ENCODE measurements around the gene RAD51B. TPM values are rescaled to one million over a fixed set of nuclear protein-coding genes. Genes with fewer than 3 reads are reported as not detected.

Gene RAD51B
- total RNA-seq, 4 donors from 2014 or later = 8.9 to 30.3 (median 10.4) TPM

DNA sequence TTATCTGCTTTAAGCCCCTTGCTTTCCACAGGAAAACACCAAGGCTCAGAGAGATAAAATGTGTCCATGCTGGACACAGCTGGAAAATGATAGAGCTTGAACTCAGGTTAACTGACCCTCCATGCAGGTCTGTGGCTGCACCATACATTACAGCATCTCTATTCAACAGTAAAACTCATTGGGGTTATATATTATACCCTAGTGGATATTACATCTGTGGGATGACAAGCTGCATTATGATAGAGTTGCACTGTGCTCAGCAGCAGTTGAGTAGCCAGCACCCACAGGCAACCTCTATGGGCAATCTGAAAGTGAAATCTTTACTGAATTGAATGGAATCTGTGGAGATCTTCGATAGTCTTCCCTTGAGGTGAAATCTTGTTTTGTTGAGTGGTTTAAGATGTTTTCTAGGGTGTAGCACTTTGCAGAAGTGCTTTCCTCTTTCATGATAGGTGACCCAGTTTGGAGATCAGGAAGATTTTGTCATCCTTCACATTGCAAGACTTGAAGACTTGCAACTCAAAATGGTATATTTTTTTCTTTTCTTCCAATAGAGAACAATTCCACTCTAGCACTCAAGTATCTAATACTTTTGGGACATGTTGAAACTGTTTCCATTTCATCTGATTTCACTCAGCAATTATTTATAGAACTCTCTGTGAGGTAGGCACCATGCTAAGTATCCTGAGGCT is 389.2 kb downstream of the RAD51B start:
- ATAC-seq (ENCODE audit: low FRiP score) (no peak), DNase-seq (ENCODE audit: low spot score) (no peak)
- TF ChIP-seq, protein P1, sequence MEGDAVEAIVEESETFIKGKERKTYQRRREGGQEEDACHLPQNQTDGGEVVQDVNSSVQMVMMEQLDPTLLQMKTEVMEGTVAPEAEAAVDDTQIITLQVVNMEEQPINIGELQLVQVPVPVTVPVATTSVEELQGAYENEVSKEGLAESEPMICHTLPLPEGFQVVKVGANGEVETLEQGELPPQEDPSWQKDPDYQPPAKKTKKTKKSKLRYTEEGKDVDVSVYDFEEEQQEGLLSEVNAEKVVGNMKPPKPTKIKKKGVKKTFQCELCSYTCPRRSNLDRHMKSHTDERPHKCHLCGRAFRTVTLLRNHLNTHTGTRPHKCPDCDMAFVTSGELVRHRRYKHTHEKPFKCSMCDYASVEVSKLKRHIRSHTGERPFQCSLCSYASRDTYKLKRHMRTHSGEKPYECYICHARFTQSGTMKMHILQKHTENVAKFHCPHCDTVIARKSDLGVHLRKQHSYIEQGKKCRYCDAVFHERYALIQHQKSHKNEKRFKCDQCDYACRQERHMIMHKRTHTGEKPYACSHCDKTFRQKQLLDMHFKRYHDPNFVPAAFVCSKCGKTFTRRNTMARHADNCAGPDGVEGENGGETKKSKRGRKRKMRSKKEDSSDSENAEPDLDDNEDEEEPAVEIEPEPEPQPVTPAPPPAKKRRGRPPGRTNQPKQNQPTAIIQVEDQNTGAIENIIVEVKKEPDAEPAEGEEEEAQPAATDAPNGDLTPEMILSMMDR (IDR thresholded peaks at IDR 0.05) = no peak

- DNase-seq (ENCODE audit: low spot score) (no peak), ATAC-seq (ENCODE audit: low FRiP score) (peak; percentile 91)
- TF ChIP-seq, protein P1 (IDR thresholded peaks at IDR 0.05) = no peak
These were observed 391.2 kb downstream of the RAD51B start for GRCh38 chr14:68210729-68211299.

GRCh38 chr14:68211421-68211820 is 391.8 kb downstream of the RAD51B start:
- TF ChIP-seq, protein P1 (IDR thresholded peaks at IDR 0.05) = no peak
- ATAC-seq (ENCODE audit: low FRiP score) (no peak), DNase-seq (ENCODE audit: low spot score) (no peak)

DNA sequence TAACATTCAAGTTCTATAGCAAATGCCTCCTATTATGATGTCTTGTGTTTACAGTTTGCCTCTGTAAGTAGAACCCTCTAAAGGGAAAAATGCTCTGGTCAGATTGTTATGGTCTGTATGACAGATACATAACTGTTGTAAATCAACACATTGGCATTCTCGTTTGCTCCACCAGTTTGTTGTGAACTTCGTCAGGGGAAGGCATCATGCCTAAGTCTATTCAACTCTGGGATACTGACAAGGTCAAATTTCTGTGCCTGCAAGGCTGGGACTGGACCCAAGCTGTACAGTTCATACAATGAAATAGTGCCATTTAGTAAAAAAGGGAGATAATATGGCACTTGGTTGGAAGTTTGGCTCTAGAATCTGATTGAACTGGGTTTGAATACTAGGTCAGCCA is 392.3 kb downstream of the RAD51B start:
- ATAC-seq (ENCODE audit: low FRiP score) = no peak
- DNase-seq (ENCODE audit: low spot score) = no peak
- TF ChIP-seq, protein P1 (IDR thresholded peaks at IDR 0.05) = no peak

DNA sequence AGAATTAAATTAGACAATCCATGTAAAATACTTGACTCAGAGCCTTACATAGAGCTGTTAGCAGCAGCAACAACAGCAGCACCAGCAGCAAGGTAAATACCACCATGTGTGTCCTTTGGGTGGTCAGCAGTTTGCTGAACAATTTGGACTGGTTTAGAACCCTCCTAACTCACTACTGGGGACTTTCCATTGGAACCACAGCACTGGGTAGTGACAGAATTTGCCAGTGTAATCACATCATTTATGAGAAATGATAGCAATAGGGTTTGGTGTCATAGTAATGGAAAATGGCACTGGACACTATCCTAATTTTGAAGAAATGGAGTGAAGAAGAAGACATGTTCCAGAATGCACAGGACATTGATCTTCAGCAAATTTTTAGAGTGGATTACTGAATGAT is 392.8 kb downstream of the RAD51B start:
- TF ChIP-seq, protein P1 (IDR thresholded peaks at IDR 0.05) = no peak
- DNase-seq (ENCODE audit: low spot score) (no peak), ATAC-seq (ENCODE audit: low FRiP score) (no peak)

GRCh38 chr14:68214431-68214830 is 394.9 kb downstream of the RAD51B start:
- no peak for DNase-seq (ENCODE audit: low spot score)
- TF ChIP-seq, protein P1 (IDR thresholded peaks at IDR 0.05) = no peak
- ATAC-seq (ENCODE audit: low FRiP score) = no peak

DNA sequence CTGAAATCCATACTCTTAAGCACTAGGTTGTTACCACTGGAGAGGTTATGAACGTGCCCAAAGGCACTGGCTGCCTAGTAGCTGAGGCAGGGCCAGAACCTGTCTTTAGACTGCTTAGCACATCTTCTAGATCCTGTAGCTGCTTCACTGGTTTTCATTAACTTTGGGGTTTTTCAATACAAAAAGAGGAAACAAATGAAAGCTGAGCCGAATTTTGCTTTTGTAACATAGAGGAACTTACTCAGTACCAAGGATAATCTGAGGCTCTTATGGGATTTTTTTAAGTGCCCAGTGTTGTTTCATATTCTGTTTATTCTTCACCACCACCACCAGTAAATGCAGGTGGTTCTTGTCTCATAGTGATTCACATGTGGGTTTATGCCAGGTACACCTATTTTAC is 396.1 kb downstream of the RAD51B start:
- no peak for ATAC-seq (ENCODE audit: low FRiP score)
- DNase-seq (ENCODE audit: low spot score) = no peak
- TF ChIP-seq, protein P1 (IDR thresholded peaks at IDR 0.05) = no peak

Measured in omental fat pad (tissue), 4 donors.